ENCODE data around the gene CLEC14A.

CLEC14A gene

GRCh38 chr14:38282936-38283335 is 27.0 kb upstream of the CLEC14A start:
- TF ChIP-seq, protein P1, sequence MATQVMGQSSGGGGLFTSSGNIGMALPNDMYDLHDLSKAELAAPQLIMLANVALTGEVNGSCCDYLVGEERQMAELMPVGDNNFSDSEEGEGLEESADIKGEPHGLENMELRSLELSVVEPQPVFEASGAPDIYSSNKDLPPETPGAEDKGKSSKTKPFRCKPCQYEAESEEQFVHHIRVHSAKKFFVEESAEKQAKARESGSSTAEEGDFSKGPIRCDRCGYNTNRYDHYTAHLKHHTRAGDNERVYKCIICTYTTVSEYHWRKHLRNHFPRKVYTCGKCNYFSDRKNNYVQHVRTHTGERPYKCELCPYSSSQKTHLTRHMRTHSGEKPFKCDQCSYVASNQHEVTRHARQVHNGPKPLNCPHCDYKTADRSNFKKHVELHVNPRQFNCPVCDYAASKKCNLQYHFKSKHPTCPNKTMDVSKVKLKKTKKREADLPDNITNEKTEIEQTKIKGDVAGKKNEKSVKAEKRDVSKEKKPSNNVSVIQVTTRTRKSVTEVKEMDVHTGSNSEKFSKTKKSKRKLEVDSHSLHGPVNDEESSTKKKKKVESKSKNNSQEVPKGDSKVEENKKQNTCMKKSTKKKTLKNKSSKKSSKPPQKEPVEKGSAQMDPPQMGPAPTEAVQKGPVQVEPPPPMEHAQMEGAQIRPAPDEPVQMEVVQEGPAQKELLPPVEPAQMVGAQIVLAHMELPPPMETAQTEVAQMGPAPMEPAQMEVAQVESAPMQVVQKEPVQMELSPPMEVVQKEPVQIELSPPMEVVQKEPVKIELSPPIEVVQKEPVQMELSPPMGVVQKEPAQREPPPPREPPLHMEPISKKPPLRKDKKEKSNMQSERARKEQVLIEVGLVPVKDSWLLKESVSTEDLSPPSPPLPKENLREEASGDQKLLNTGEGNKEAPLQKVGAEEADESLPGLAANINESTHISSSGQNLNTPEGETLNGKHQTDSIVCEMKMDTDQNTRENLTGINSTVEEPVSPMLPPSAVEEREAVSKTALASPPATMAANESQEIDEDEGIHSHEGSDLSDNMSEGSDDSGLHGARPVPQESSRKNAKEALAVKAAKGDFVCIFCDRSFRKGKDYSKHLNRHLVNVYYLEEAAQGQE (IDR thresholded peaks at IDR 0.05; ENCODE audit: insufficient read depth in 1 of 2, low read depth in 2 of 2, low read length in 2 of 2): no peak
- no peak for TF ChIP-seq FOXP2 (optimal IDR thresholded peaks at IDR 0.05; ENCODE audit: borderline replicate concordance, extremely low read depth, extremely low read length, insufficient read depth)
- no peak for TF ChIP-seq SIN3A (IDR thresholded peaks at IDR 0.05; ENCODE audit: borderline replicate concordance, insufficient read depth, low read length)
- TF ChIP-seq POLR2AphosphoS5 (IDR thresholded peaks at IDR 0.05; ENCODE audit: low read depth, low read length): no peak
- TF ChIP-seq TAF1 (IDR thresholded peaks at IDR 0.05; ENCODE audit: borderline replicate concordance, insufficient read depth, low read length): no peak

DNA sequence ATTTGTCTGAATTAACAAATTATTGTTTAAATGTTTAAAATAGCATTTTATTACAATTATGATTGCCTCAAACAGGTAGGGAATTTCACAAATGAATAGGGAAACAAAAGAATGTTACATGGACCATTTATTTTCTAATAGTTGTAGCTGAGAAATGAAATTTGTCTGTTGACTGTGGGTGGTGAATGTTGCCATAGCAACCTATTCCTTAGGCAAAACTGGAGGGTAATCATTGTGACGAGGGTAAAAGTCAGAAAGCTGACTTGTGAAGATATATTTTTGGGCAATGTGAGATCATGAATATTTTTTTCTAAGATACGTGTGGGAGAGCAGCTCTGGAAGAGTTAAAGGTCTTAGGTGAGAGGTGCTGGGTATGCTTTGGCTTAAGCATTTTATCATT is 24.2 kb upstream of the CLEC14A start:
- TF ChIP-seq FOXP2 (optimal IDR thresholded peaks at IDR 0.05; ENCODE audit: borderline replicate concordance, extremely low read depth, extremely low read length, insufficient read depth) (no peak), POLR2AphosphoS5 (IDR thresholded peaks at IDR 0.05; ENCODE audit: low read depth, low read length) (no peak), TAF1 (IDR thresholded peaks at IDR 0.05; ENCODE audit: borderline replicate concordance, insufficient read depth, low read length) (no peak), SIN3A (IDR thresholded peaks at IDR 0.05; ENCODE audit: borderline replicate concordance, insufficient read depth, low read length) (no peak)
- TF ChIP-seq, protein P1 (IDR thresholded peaks at IDR 0.05; ENCODE audit: insufficient read depth in 1 of 2, low read depth in 2 of 2, low read length in 2 of 2): no peak

DNA sequence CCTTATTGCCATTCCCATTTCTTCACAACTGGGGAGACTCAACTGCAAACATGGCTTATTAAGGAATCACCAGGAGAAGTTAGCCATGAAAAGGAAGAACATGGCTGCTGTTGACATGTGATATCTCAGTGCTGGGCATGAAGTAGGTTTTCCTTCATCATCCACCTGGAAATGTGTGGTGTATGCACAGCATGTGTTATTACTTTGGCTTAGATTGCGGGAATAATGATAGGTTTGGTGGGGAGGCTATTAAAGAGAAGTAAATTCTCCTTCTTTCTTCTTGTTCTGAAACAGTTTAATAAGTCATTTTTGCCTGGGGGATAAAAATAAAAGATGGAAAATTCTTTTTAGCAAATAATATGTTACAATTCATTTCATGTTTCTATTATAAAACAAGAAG is 23.7 kb upstream of the CLEC14A start:
- TF ChIP-seq POLR2AphosphoS5 (IDR thresholded peaks at IDR 0.05; ENCODE audit: low read depth, low read length): no peak
- TF ChIP-seq, protein P1 (IDR thresholded peaks at IDR 0.05; ENCODE audit: insufficient read depth in 1 of 2, low read depth in 2 of 2, low read length in 2 of 2): no peak
- TF ChIP-seq FOXP2 (optimal IDR thresholded peaks at IDR 0.05; ENCODE audit: borderline replicate concordance, extremely low read depth, extremely low read length, insufficient read depth): no peak
- TF ChIP-seq SIN3A (IDR thresholded peaks at IDR 0.05; ENCODE audit: borderline replicate concordance, insufficient read depth, low read length): no peak
- TF ChIP-seq TAF1 (IDR thresholded peaks at IDR 0.05; ENCODE audit: borderline replicate concordance, insufficient read depth, low read length): no peak

DNA sequence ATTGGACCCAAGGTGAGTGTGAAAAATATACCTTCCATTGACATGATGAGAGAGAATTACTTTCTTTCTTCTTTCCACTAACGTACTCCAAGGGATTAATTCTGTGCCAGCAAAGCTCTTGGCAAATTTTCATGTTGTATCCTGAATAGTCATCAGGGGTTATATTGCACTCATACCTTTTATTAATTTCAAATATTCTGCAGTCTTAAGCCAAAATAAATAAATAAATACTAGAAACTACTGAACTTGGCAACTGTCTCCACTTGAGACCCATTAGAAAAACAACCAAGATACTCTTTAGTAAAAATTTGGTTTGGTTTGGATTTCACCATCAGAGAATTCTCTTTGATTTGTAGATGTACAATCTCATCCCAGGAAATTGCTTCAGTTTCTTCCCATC is 22.1 kb upstream of the CLEC14A start:
- TF ChIP-seq TAF1 (IDR thresholded peaks at IDR 0.05; ENCODE audit: borderline replicate concordance, insufficient read depth, low read length): no peak
- TF ChIP-seq, protein P1 (IDR thresholded peaks at IDR 0.05; ENCODE audit: insufficient read depth in 1 of 2, low read depth in 2 of 2, low read length in 2 of 2): no peak
- no peak for TF ChIP-seq POLR2AphosphoS5 (IDR thresholded peaks at IDR 0.05; ENCODE audit: low read depth, low read length)
- TF ChIP-seq SIN3A (IDR thresholded peaks at IDR 0.05; ENCODE audit: borderline replicate concordance, insufficient read depth, low read length): no peak
- no peak for TF ChIP-seq FOXP2 (optimal IDR thresholded peaks at IDR 0.05; ENCODE audit: borderline replicate concordance, extremely low read depth, extremely low read length, insufficient read depth)

GRCh38 chr14:38262844-38263243 is 7.0 kb upstream of the CLEC14A start:
- TF ChIP-seq TAF1 (IDR thresholded peaks at IDR 0.05; ENCODE audit: borderline replicate concordance, insufficient read depth, low read length) (no peak), FOXP2 (optimal IDR thresholded peaks at IDR 0.05; ENCODE audit: borderline replicate concordance, extremely low read depth, extremely low read length, insufficient read depth) (no peak), POLR2AphosphoS5 (IDR thresholded peaks at IDR 0.05; ENCODE audit: low read depth, low read length) (no peak), SIN3A (IDR thresholded peaks at IDR 0.05; ENCODE audit: borderline replicate concordance, insufficient read depth, low read length) (no peak)
- TF ChIP-seq, protein P1 (IDR thresholded peaks at IDR 0.05; ENCODE audit: insufficient read depth in 1 of 2, low read depth in 2 of 2, low read length in 2 of 2): no peak
